ENCODE results near the gene SLC10A6.

Gene SLC10A6

GRCh38 chr4:86847571-86847970, 1.6 kb downstream of the SLC10A6 start:
- DNase-seq = no peak

DNA sequence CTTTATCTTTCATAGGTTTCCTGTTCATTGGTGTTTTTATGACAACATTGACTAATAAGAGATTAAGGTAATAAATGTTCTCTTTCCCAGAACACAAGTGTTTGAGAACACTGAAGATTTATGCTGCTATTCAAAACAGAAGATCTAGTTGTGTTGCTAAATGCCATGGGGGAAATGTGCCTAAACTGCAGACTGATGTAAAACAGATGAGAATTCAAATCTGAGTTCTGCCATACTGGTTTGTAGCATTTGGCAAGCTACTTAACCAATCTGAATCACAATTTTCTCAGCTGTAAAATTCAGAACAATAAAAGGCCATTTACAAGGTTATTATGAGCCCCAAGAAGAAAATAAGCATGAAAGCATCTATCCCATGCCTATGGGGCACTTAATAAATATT, 2.3 kb downstream of the SLC10A6 start:
- DNase-seq = no peak

DNA sequence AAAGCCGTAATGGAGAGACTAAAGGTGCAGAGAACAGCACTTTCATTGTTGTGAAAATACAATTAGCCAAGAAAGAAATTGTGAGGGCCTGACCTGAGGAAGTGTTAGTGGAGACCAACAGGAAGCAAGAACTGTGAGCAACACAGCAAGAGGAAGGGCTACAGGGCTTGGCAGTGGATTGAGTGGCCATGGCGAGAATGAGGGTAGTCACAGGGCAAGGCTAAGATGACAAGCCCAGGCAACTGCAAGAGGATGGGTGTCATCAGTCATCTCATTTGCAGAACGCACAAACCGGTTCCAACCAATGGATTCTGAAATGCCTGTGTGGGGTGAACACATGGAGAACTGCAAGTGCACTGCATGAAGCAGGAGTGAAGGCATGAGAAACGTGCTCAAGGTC, 3.6 kb downstream of the SLC10A6 start:
- DNase-seq = no peak

DNA sequence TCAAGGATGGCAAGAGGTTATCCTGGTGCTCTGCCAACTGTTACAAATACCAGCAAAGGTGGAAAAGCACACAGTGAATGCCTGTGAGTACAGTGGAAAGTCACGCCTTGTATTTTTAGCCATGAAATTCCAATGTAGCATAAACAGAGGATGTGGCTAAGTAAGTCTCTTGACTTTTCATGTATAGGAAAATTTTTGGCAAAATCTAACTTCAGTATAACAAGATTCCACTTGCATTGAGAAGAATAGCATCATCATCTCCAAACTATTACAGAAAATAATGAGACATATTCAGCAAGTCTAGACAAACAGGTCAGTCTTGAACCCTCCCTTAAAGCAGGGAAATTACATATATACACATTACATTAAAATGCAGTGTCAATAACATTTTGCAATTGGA, 7.9 kb downstream of the SLC10A6 start:
- peak; percentile 28 for DNase-seq

- peak; percentile 25 for DNase-seq
Measured at GRCh38 chr4:86840858-86841257, 8.3 kb downstream of the SLC10A6 start.

- no peak for DNase-seq
Measured at GRCh38 chr4:86837691-86838503, 11.3 kb downstream of the SLC10A6 start.

GRCh38 chr4:86835677-86836076, 13.5 kb downstream of the SLC10A6 start:
- no peak for DNase-seq

- peak; percentile 80 for DNase-seq
Measured at GRCh38 chr4:86834901-86835300, 14.3 kb downstream of the SLC10A6 start.

DNA sequence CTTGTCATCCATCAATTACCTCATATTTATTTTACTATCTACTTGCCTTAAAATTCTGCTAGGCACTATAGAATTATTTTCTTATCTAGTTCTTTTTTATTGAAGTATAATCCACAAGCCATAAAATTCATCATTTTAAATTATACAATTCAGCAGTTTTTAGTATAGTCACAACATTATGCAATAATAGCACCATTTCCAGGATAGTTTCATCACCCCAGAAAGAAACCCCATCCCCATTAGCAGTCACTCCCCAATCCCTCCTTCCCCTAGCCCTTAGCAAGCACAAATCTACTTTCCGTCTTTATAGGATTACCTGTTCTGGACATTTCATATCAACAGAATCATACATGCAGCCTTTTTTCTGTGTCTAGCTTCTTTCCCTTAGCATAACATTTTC, 15.6 kb downstream of the SLC10A6 start:
- no peak for DNase-seq

DNA sequence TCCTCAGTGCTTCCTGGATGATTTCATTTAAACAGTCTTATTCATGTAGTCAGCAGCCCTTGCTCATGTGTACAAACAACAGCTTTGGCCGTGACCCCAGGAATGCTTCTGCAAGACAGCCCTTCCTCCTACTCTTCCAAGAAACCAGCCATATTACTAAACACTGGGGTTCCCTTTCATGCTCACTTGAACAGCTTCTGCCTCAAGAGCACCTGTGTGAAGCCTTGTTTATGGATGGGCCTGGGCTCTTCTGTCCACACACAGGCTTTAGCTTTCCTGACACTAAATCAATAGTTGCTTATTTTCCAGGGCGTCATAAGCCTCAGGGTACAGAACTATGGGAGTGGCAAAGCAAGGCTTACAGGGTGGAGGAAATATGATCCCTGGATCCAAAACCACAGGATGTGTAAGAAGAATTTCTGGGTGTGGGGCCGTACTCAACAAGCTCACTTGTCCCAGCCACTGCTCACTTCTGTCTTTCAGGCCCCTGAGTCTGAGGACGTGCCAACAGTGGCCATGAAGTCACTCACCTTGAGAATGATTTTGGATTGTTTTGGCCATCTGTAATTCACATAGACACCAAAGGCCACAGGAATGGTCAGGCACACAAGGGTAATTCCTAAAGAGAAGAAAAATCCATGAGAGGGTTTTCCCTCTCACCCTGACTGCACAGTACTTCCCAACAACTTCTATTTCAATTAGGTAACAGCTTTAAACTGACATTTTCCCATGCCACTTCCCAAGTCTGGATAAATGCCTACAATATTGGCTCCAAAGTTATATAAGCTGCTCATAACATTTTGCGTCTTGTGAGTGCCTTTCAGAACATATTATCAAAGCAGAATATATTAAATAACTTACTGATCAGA, 17.7 kb downstream of the SLC10A6 start:
- DNase-seq = peak; percentile 90

- peak; percentile 79 for DNase-seq
Measured at GRCh38 chr4:86825511-86825910, 23.7 kb downstream of the SLC10A6 start.

- peak; percentile 42 for DNase-seq
Measured at GRCh38 chr4:86822136-86822535, 27.0 kb downstream of the SLC10A6 start.

DNA sequence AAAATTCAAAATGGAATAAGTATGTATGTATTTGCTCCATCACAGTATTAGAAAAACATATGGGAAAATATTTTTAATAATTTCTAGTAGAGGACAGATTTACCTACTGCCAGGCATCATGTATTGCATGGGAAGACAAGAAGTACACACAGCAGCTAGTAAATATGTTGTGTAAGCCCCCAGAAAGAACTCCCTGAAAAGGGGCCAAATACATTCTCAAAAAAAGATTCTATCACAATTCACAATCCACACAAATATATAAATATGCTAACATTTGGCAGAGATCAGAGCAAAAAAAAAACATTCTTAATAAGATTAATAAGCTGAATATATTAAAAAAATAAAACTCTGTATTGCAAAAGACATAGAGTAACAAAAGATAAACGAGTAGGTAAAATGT, 28.0 kb downstream of the SLC10A6 start:
- DNase-seq = no peak

DNA sequence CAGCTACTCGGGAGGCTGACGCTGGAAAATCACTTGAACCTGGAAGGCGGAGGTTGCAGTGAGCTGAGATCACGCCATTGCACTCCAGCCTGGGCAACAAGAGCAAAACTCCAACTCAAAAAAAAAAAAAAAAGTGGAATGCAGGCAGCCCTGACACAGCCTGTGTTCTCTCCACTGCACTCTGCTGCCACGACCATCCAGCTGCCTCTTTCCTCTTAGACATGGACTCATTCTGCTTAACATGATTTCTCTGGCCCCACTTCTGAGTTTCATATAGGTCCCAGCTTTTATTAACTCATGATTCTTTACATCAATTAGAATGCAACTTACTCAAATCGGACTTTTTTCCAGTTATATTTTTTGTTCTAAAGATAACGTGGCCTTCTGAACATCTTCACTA, 29.6 kb downstream of the SLC10A6 start:
- DNase-seq = no peak

DNA sequence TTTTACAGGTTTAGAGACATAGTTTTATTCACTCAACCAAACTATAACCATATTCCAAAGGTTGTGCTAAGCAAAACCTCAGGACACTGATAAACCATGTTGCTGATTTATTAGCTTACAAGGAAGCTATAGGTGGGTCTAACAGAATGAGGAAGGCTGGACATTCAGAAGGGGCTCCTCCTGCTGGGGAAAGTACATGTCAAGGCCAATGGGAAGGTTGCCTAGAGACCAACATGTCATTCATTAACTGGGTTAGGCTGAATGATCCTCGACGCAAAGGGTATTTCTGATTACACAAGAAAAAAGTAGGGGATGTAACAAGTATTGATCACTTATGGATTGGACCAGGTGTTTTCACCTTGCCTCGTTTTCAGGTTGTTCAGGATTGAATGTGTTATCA, 30.3 kb downstream of the SLC10A6 start:
- no peak for DNase-seq

DNA sequence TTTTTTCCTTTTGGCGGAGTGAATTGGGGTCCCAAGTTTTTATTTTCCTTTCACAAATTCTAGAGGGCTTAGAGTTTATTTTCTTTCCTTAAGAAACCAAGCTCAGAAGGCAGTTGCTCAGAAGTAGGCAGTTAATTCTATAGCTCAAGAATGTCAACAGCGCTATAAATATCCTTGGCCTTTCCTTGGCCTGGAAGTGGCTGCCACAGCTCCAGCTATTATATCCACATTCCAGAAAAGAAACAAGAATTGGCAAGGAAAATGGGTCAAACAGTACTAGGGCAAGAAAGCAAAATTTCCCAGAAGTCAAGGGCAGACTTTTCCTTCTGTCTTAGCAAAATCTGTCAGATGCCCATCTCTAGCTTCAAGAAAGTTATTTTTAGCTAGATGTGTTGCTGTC, 31.0 kb downstream of the SLC10A6 start:
- DNase-seq = peak; percentile 25

GRCh38 chr4:86816501-86817273, 32.5 kb downstream of the SLC10A6 start:
- no peak for DNase-seq

GRCh38 chr4:86815653-86816052, 33.5 kb downstream of the SLC10A6 start:
- no peak for DNase-seq

GRCh38 chr4:86810847-86811246, 38.3 kb downstream of the SLC10A6 start:
- no peak for DNase-seq

GRCh38 chr4:86809809-86810208, 39.4 kb downstream of the SLC10A6 start:
- no peak for DNase-seq

DNA sequence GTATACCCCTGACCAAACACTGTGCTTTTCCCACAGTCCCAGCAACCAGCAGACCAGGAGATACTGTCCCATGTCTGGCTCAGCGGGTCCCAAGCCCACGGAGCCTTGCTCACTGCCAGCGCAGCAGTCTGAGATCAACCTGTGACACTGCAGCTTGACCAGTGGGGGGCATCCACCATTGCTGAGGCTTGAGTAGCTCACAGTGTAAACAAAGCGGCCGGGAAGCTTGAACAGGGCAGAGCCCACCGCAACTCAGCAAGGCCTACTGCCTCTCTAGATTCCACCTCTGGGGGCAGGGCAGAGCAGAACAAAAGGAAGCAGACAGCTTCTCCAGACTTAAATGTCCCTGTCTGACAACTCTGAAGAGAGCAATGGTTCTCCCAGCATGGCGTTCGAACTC, 58.1 kb downstream of the SLC10A6 start:
- no peak for DNase-seq

GRCh38 chr4:86788826-86789225, 60.4 kb downstream of the SLC10A6 start:
- no peak for DNase-seq

DNA sequence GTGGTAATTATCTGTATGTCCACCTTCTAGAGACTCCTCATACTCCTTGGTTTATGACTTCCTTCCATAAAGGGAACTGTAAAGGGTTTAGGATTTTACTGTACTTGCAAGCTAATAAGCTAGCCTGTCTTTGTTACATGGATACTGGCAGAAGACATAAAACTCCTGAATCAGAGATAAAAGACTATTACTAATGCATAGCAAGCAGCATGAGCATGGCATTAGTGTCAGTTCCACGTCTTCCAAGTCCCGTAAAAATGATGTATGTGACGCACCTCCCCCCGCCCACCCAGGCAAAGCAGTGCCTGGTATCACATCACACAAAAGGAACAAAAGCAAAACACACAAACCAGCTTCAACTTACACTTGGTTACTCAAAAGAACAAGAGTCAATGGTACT, 71.0 kb downstream of the SLC10A6 start:
- no peak for DNase-seq
